ENCODE measurements around the gene EEA1.

- TF ChIP-seq POLR2A (IDR thresholded peaks at IDR 0.05) (no peak), CTCF (IDR thresholded peaks at IDR 0.05) (no peak)
Measured at GRCh38 chr12:92945659-92946220, 16.6 kb upstream of the EEA1 start.

Data from right lobe of liver (tissue), 4 donors.